Astrocyte (in vitro differentiated cells and primary cell): Measurements from ENCODE around the gene BRSK1. TPM values are rescaled to one million over a fixed set of nuclear protein-coding genes. Genes with fewer than 3 reads are reported as not detected.

Experiments
- DNase-seq: peaks from one replicate; pipeline ENCODE4 v3.0.0-alpha.2; 2010; ENCODE audit warnings: low read depth
- FAIRE-seq: peaks from 2 replicates; lab custom pipeline; 2011; peaks lifted over from hg19 to GRCh38; lab: Jason Lieb, UNC
- H2AFZ ChIP-seq: 2 replicates; pipeline ENCODE4 v1.6.0; 2012; ENCODE audit warnings: low read depth, low read length, inconsistent platforms
- H3K27ac ChIP-seq: 2 replicates; pipeline ENCODE4 v1.5.1; 2011; ENCODE audit warnings: low read depth, low read length, inconsistent platforms
- H3K27me3 ChIP-seq: 2 replicates; pipeline ENCODE4 v1.6.0; 2011; ENCODE audit warnings: low read length, inconsistent platforms; ENCODE audit not compliant: insufficient read depth
- H3K36me3 ChIP-seq: 2 replicates; pipeline ENCODE4 v1.5.1; 2011; ENCODE audit warnings: low read length, inconsistent platforms; ENCODE audit not compliant: insufficient read depth
- H3K4me1 ChIP-seq: 2 replicates; pipeline ENCODE4 v1.5.1; 2011; ENCODE audit warnings: low read length, inconsistent platforms; ENCODE audit not compliant: insufficient read depth
- H3K4me2 ChIP-seq: 2 replicates; pipeline ENCODE4 v1.6.0; 2012; ENCODE audit warnings: low read length, inconsistent platforms
- H3K4me3 ChIP-seq: 2 replicates; pipeline ENCODE4 v1.5.1; 2011; ENCODE audit warnings: low read depth, mild to moderate bottlenecking, low read length, inconsistent platforms; ENCODE audit not compliant: insufficient read depth
- H3K79me2 ChIP-seq: 2 replicates; pipeline ENCODE4 v1.6.0; 2012; ENCODE audit warnings: mild to moderate bottlenecking, low read length, inconsistent platforms; ENCODE audit not compliant: insufficient read depth
- H3K9ac ChIP-seq: 2 replicates; pipeline ENCODE4 v1.6.0; 2012; ENCODE audit warnings: mild to moderate bottlenecking, low read length, inconsistent platforms
- H3K9me3 ChIP-seq: 2 replicates; pipeline ENCODE4 v1.5.1; 2012; ENCODE audit warnings: low read depth, mild to moderate bottlenecking, low read length, inconsistent platforms; ENCODE audit not compliant: insufficient read depth
- H4K20me1 ChIP-seq: 2 replicates; pipeline ENCODE4 v1.6.0; 2012; ENCODE audit warnings: low read length, inconsistent platforms; ENCODE audit not compliant: insufficient read depth
- H3K27ac Mint-ChIP-seq: one replicate; pipeline ENCODE4 v1.8.0; 2021; ENCODE audit warnings: mild to moderate bottlenecking, mixed read lengths; ENCODE audit not compliant: unreplicated experiment
- H3K27me3 Mint-ChIP-seq: one replicate; pipeline ENCODE4 v1.8.0; 2021; ENCODE audit warnings: low read depth, mixed read lengths; ENCODE audit not compliant: unreplicated experiment
- H3K36me3 Mint-ChIP-seq: one replicate; pipeline ENCODE4 v1.8.0; 2021; ENCODE audit warnings: low read depth, mixed read lengths; ENCODE audit not compliant: unreplicated experiment
- H3K4me1 Mint-ChIP-seq: one replicate; pipeline ENCODE4 v1.8.0; 2021; ENCODE audit warnings: low read depth, mixed read lengths; ENCODE audit not compliant: unreplicated experiment
- H3K4me3 Mint-ChIP-seq: one replicate; pipeline ENCODE4 v1.8.0; 2021; ENCODE audit warnings: mild to moderate bottlenecking, moderate library complexity, mixed read lengths; ENCODE audit not compliant: unreplicated experiment
- H3K9me3 Mint-ChIP-seq: one replicate; pipeline ENCODE4 v1.8.0; 2021; ENCODE audit warnings: mild to moderate bottlenecking, mixed read lengths; ENCODE audit not compliant: unreplicated experiment
- CTCF ChIP-seq: IDR thresholded peaks from 2 replicates; pipeline ENCODE4 v1.5.1; 2011; ENCODE audit warnings: low read depth, mild to moderate bottlenecking, inconsistent platforms, low read length, moderate library complexity; ENCODE audit not compliant: insufficient read depth
- EZH2 ChIP-seq: IDR thresholded peaks from 2 replicates; pipeline ENCODE4 v1.6.1; 2012; ENCODE audit warnings: mild to moderate bottlenecking, low read length, inconsistent platforms; ENCODE audit not compliant: insufficient read depth
- total RNA-seq: library from RNA; stranded (reverse); gene quantifications from 2 replicates; pipeline ENCODE4 v1.2.1, GENCODE V29; 2021

Gene BRSK1
- total RNA-seq, 1 donor from 2014 or later = 18.8 TPM

GRCh38 chr19:55345818-55346724 is 62.3 kb downstream of the BRSK1 start:
- peaks cover 6% of the 10 kb centered on the region for H3K27me3 Mint-ChIP-seq
- H3K4me3 Mint-ChIP-seq = no peak overlapping the region
- Histone ChIP-seq H3K9me3 (no peaks in the 10 kb centered on the region), H3K9ac (no peak overlapping the region), H3K27me3 (no peaks in the 10 kb centered on the region), H3K4me2 (no peak overlapping the region), H3K79me2 (peaks cover 3% of the 10 kb centered on the region), H3K36me3 (no peaks in the 10 kb centered on the region), H3K4me1 (peaks cover 8% of the 10 kb centered on the region), H2AFZ (no peak overlapping the region), H4K20me1 (peaks cover 6% of the 10 kb centered on the region), H3K4me3 (no peak overlapping the region), H3K27ac (no peak overlapping the region)
- H3K4me1 Mint-ChIP-seq = peaks cover 18% of the 10 kb centered on the region
- FAIRE-seq = no peak
- no peaks in the 10 kb centered on the region for H3K9me3 Mint-ChIP-seq
- H3K27ac Mint-ChIP-seq = no peak overlapping the region
- peaks cover 15% of the 10 kb centered on the region for H3K36me3 Mint-ChIP-seq
- no peak for DNase-seq
- TF ChIP-seq CTCF (no peak), EZH2 (no peak)

- Histone ChIP-seq H3K27me3 (peaks cover 2% of the 10 kb centered on the region), H3K9ac (no peak overlapping the region), H3K79me2 (no peaks in the 10 kb centered on the region), H4K20me1 (no peaks in the 10 kb centered on the region), H3K4me3 (no peak overlapping the region), H3K36me3 (no peaks in the 10 kb centered on the region), H3K27ac (no peak overlapping the region), H3K4me2 (no peak overlapping the region), H3K9me3 (no peaks in the 10 kb centered on the region), H2AFZ (no peak overlapping the region), H3K4me1 (peaks cover 3% of the 10 kb centered on the region)
- Mint-ChIP-seq H3K9me3 (peaks cover 3% of the 10 kb centered on the region), H3K4me1 (peaks cover 13% of the 10 kb centered on the region), H3K36me3 (peaks cover 15% of the 10 kb centered on the region), H3K27ac (no peak overlapping the region), H3K4me3 (no peak overlapping the region), H3K27me3 (peaks cover 14% of the 10 kb centered on the region)
- FAIRE-seq (no peak), DNase-seq (no peak)
- no peak for TF ChIP-seq CTCF
- no peak for TF ChIP-seq EZH2
Measured at GRCh38 chr19:55346725-55347441, 63.1 kb downstream of the BRSK1 start.
